SU-DHL-6 (cell line): ENCODE data around the gene SLC7A8.

Experiments
- H2AFZ ChIP-seq: fragments of 200-600 bp; sonication (generic); 2 replicates; pipeline ENCODE4 v1.6.1; 2014; ENCODE audit warnings: low read depth, mild to moderate bottlenecking, moderate library complexity, mixed read lengths, antibody characterized with exemption, low read length; ENCODE audit not compliant: severe bottlenecking
- H3F3A ChIP-seq: fragments of 200-600 bp; shearing (Covaris generic); 2 replicates; pipeline ENCODE4 v1.6.0; 2016; ENCODE audit warnings: antibody characterized with exemption, mild to moderate bottlenecking; ENCODE audit not compliant: insufficient read depth
- H3K27ac ChIP-seq: fragments of 200-600 bp; sonication (generic); 2 replicates; pipeline ENCODE4 v1.5.1; 2016; ENCODE audit warnings: low read depth, mild to moderate bottlenecking, low read length, moderate library complexity, mixed read lengths
- H3K27me3 ChIP-seq: fragments of 200-600 bp; sonication (generic), shearing (Covaris generic); 2 replicates; pipeline ENCODE4 v1.6.0; 2014; ENCODE audit warnings: mild to moderate bottlenecking, low read length
- H3K36me3 ChIP-seq: fragments of 200-600 bp; sonication (generic); 2 replicates; pipeline ENCODE4 v1.6.1; 2014; ENCODE audit warnings: mild to moderate bottlenecking, low read length, mixed read lengths
- H3K4me2 ChIP-seq: fragments of 300-600, 200-600 bp; shearing (Covaris generic), sonication (generic); 2 replicates; pipeline ENCODE4 v1.6.0; 2014; ENCODE audit warnings: low read length, low read depth, mild to moderate bottlenecking; ENCODE audit not compliant: poor library complexity, severe bottlenecking
- H3K4me3 ChIP-seq: fragments of 200-600 bp; sonication (generic); 2 replicates; pipeline ENCODE4 v1.5.1; 2014; ENCODE audit warnings: antibody characterized with exemption, low read length, mild to moderate bottlenecking, mixed read lengths; ENCODE audit not compliant: insufficient read depth, poor library complexity, severe bottlenecking
- H3K79me2 ChIP-seq: fragments of 200-600 bp; sonication (generic); 2 replicates; pipeline ENCODE4 v1.6.1; 2014; ENCODE audit warnings: mild to moderate bottlenecking, low read length, moderate library complexity; ENCODE audit not compliant: insufficient read depth
- H3K9ac ChIP-seq: fragments of 200-600 bp; sonication (generic); 2 replicates; pipeline ENCODE4 v1.7.0; 2014; ENCODE audit warnings: mild to moderate bottlenecking, low read length
- H3K9me2 ChIP-seq: fragments of 200-600 bp; sonication (generic); replicated peaks from 2 replicates; pipeline ENCODE4 v1.6.1; 2014; ENCODE audit warnings: low read length; ENCODE audit not compliant: insufficient read depth
- H3K9me3 ChIP-seq: fragments of 200-600 bp; sonication (generic); 2 replicates; pipeline ENCODE4 v1.6.1; 2014; ENCODE audit warnings: low read length, mixed read lengths; ENCODE audit not compliant: insufficient read depth
- H4K20me1 ChIP-seq: fragments of 200-600 bp; sonication (generic); 2 replicates; pipeline ENCODE4 v1.6.1; 2014; ENCODE audit warnings: low read depth, mild to moderate bottlenecking, antibody characterized with exemption, low read length, moderate library complexity, mixed read lengths
- EZH2phosphoT487 ChIP-seq: fragments of 200-600 bp; sonication (generic), shearing (Covaris generic); conservative IDR thresholded peaks from 2 replicates; pipeline ENCODE4 v1.6.1; 2018; ENCODE audit warnings: mild to moderate bottlenecking, antibody characterized with exemption, low read length, moderate library complexity, mixed read lengths
- TF ChIP-seq, protein P1 (sequence below): fragments of 200-600 bp; sonication (generic); IDR thresholded peaks from one replicate; pipeline ENCODE4 v1.5.1; 2017; ENCODE audit warnings: antibody characterized with exemption, mild to moderate bottlenecking, low read length, moderate library complexity; ENCODE audit not compliant: insufficient read depth, poor library complexity, severe bottlenecking

The SLC7A8 gene

DNA sequence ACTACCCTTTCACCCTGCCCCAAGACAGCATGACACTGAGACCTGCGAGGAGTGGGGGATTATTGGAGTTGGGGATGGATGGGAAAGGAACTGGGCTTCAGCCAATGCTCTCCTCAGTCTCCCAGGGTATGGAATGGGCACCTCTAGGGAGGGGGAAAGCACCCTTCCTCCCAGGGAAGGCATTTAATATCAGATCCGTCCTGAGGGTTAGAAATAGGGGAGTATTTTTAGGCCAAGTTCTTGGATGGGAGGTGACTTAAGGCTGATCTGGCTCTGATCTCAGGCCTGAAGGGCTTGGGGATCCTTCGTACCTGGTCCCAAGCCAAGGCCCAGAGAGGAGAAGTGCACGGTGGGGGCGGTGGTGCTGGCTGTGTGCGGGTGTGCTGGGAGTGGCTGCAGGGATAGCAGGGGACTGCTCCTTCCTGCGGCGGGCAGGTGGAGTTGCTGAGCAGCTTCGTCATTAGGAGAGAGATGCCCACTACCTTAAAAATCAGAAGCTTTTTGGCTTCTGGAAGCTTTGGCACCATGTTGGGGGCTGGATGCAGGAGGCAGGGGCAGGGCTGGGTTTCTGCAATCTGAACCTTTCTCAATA, 57.4 kb downstream of the SLC7A8 start:
- TF ChIP-seq EZH2phosphoT487 = no peak
- TF ChIP-seq, protein P1, sequence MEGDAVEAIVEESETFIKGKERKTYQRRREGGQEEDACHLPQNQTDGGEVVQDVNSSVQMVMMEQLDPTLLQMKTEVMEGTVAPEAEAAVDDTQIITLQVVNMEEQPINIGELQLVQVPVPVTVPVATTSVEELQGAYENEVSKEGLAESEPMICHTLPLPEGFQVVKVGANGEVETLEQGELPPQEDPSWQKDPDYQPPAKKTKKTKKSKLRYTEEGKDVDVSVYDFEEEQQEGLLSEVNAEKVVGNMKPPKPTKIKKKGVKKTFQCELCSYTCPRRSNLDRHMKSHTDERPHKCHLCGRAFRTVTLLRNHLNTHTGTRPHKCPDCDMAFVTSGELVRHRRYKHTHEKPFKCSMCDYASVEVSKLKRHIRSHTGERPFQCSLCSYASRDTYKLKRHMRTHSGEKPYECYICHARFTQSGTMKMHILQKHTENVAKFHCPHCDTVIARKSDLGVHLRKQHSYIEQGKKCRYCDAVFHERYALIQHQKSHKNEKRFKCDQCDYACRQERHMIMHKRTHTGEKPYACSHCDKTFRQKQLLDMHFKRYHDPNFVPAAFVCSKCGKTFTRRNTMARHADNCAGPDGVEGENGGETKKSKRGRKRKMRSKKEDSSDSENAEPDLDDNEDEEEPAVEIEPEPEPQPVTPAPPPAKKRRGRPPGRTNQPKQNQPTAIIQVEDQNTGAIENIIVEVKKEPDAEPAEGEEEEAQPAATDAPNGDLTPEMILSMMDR = no peak
- Histone ChIP-seq H3F3A (no peaks in the 10 kb centered on the region), H2AFZ (no peak overlapping the region), H3K27ac (no peak overlapping the region), H3K9me3 (no peaks in the 10 kb centered on the region), H3K79me2 (no peaks in the 10 kb centered on the region), H3K36me3 (no peaks in the 10 kb centered on the region), H3K4me2 (no peak overlapping the region), H3K9me2 (no peaks in the 10 kb centered on the region), H3K27me3 (no peaks in the 10 kb centered on the region), H4K20me1 (no peaks in the 10 kb centered on the region), H3K4me3 (no peak overlapping the region), H3K9ac (no peak overlapping the region)

DNA sequence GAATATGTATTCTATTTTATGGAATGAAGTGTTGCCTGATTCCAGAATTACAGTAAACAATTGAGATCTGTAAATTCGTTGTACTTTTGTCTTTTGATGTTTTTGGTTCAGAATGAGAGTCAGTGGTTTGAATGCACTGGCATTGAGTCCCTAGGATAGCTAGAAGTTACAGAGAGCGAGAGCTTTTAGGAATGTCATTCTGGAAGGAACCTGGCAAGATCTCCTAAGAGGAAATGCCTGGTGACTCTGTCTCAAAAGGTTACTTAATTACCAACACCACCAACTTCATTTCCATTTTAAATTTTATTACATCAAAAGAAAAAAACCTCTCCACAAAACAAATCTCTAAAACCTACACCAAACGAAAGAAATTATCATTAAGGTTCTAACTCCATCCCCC, 58.4 kb downstream of the SLC7A8 start:
- H3K36me3 ChIP-seq = no peaks in the 10 kb centered on the region
- H3K9me2 ChIP-seq = no peaks in the 10 kb centered on the region
- TF ChIP-seq, protein P1 = no peak
- no peak for TF ChIP-seq EZH2phosphoT487

DNA sequence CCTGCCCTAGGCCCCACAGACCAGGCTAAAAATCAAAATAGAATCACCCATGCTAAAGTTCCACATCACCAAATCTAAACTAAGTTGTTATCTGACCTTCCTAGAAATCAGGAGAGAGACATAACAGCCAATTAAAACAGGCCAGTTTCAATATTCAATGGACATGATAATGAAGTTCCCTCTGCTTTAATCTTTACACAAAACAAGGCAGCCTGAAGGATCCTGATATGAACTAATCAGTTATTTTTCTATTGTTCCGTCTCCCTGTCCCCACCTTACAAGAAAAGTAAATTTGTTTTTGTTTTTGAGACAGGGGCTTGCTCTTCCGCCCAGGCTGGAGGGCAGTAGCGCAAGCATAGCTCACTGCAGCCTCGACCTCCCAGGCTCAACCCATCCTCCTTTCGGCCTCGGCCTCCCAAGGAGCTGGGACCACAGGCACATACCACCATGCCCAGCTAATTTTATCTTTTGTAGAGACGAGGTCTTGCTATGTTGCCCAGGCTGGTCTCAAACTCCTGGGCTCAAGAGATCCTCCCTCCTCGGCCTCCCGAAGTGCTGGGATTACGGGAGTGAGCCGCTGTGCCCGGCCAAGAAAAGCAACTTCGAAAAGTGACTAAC, 59.0 kb downstream of the SLC7A8 start:
- no peaks in the 10 kb centered on the region for H3K9me2 ChIP-seq
- no peaks in the 10 kb centered on the region for H3K79me2 ChIP-seq
- no peaks in the 10 kb centered on the region for H3K9me3 ChIP-seq
- no peak overlapping the region for H3K4me2 ChIP-seq
- H2AFZ ChIP-seq = no peak overlapping the region
- no peaks in the 10 kb centered on the region for H3K36me3 ChIP-seq
- H3K4me3 ChIP-seq = no peak overlapping the region
- H3K27me3 ChIP-seq = no peaks in the 10 kb centered on the region
- H4K20me1 ChIP-seq = no peaks in the 10 kb centered on the region
- H3K9ac ChIP-seq = no peak overlapping the region
- H3F3A ChIP-seq = no peaks in the 10 kb centered on the region
- no peak overlapping the region for H3K27ac ChIP-seq
- TF ChIP-seq, protein P1 = no peak
- TF ChIP-seq EZH2phosphoT487 = no peak

More for the DNA sequence above, 58.4 kb downstream of the SLC7A8 start:
- Histone ChIP-seq H3K27ac (no peak overlapping the region), H3K9ac (no peak overlapping the region), H3K4me3 (no peak overlapping the region), H3K4me2 (no peak overlapping the region), H4K20me1 (no peaks in the 10 kb centered on the region), H3F3A (no peaks in the 10 kb centered on the region), H2AFZ (no peak overlapping the region), H3K27me3 (no peaks in the 10 kb centered on the region), H3K79me2 (no peaks in the 10 kb centered on the region), H3K9me3 (no peaks in the 10 kb centered on the region)
